COLO829 (cell line): Measurements from ENCODE around the gene ENTPD2.
"Not testable (repeated sequence)": the region's sequence is repeated elsewhere in the genome, so short reads cannot be mapped to it uniquely, and the experiment has no call there.

ENCODE experiments used
- DNase-seq: peaks from one replicate; pipeline ENCODE4 v3.0.0; 2012; ENCODE audit warnings: low spot score

ENTPD2 gene

DNA sequence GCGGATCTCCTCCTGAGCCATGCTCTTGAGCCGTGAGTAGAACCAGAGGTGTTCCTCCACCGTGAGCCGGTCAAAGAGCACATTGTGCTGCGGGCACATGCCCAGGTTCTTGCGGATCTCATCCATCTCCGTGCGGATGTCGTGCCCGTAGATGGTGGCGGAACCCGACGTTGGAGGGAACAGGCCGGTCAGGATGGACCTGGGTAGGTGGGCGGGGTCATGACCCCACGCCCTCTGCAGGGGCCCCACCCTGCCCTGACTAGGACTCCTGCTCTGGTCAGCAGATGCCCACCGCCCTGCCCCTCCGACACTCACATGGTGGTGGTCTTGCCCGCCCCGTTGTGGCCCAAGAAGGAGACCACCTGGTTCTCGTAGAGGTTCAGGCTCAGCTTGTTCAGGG lies 37.9 kb downstream of the ENTPD2 start:
- DNase-seq = no peak

GRCh38 chr9:137015540-137015930 lies 38.3 kb downstream of the ENTPD2 start:
- DNase-seq = no peak

DNA sequence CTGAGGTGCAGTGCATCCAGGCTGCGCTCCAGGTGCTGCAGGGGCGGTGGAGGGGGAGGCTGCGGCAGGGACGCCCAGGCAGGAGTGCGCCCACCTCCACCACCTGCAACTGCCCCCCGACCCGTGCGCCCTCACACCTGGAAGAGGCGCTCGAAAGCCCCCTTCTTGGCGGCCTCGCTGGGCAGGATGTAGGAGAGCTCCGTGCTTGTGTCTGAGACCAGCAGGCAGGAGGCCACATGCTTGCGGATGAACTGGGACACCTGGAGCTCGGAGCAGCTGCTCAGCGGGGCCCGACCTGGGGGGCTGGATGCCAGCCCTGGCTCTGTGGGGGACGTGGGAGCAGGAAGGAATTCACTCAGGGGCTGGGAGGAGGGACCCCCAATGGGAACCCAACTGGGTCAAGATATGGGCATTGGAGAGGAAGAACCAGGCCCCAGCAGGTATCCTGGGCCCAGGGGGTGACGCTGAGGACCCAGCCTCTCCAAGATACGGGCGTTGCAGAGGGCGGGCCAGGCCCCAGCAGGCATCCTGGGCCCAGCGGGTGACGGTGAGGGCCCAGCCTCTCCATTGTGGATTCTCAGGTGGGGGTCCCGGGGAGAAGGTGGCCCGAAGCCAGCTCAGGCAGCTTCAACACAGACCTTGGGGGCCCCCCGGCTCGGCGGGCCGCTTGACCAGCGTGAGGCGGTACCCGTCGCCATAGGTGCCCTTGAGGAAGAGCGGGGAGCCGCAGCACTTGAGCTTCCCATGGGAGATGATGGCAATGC lies 38.9 kb downstream of the ENTPD2 start:
- DNase-seq = no peak

DNA sequence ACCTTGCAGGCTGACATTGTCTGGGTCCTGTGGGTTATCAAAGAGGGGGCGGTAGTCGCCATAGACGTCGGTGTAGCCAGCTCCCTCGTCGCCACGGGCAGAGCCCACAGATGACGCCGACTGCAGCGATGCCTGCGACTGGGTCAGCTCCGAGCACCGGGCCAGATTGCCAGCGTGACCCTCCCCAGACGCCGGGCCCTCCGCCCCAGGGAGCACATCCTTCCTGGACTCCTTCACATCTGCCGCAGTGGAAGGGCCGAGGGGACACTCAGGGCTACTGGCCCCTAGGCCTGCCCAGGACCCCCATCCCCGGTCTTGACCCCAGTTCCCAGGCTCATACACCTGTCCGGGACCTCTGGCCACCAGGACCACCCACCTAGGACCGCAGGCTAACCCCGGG lies 39.7 kb downstream of the ENTPD2 start:
- DNase-seq = no peak

DNA sequence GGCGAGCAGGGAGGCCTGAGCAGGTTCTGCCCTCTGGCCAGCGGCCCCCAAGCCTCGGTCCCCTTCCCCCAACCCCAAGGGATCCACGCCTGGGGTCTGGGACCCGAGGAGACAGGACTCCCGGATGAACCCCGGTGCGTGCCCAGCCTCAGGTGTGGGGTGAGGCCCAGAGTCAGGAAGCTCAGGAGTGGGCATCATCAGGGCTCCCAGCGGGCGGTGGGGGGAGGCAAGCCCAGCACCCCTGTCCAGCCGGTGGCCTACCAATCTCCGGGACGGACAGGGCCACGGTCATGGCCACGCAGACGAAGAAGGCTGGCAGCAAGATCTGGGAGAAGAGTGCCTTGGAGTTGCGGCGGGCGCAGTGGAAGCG lies 40.3 kb downstream of the ENTPD2 start:
- DNase-seq = no peak

DNA sequence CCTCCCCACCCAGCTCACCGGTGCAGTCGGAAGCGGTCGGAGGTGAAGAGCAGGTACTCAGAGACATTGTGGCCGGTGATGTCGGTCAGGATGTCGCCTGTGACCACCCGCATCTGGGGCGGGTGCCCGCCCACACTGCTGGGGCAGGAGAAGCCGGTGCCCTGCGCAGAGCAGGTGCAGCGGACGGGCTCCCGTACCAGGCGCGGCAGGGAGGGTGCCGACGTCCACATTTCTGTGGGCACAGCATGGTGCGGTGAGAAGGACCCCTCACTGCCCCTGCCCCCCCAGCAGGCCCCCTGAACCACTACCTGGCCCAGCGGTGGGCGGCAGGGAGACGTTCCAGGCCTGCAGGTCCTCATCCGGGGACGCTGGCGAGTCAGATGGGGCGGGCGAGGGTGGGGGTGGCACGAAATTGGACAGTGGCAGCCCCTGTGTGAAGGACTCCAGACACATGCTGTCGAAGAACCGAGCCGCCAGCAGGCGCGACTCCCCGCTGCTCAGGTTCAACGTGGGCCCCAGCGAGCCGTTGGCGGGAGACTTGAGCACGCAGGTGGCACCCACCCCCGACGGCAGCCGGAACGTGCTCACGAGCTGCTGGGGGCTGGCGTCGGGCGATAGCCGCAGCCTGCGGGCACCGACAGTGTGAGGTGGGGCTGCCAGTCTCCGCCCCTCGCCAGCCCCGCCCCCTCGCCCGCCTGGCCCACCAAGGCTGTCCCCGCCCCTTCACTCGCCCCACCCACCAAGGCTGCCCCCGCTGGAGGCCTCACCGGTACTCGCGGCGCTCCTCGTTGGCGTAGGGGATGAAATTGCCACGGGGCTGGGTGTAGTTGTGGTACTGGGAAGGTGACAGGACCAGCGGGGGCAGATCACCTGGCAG lies 40.9 kb downstream of the ENTPD2 start:
- DNase-seq = no peak

DNA sequence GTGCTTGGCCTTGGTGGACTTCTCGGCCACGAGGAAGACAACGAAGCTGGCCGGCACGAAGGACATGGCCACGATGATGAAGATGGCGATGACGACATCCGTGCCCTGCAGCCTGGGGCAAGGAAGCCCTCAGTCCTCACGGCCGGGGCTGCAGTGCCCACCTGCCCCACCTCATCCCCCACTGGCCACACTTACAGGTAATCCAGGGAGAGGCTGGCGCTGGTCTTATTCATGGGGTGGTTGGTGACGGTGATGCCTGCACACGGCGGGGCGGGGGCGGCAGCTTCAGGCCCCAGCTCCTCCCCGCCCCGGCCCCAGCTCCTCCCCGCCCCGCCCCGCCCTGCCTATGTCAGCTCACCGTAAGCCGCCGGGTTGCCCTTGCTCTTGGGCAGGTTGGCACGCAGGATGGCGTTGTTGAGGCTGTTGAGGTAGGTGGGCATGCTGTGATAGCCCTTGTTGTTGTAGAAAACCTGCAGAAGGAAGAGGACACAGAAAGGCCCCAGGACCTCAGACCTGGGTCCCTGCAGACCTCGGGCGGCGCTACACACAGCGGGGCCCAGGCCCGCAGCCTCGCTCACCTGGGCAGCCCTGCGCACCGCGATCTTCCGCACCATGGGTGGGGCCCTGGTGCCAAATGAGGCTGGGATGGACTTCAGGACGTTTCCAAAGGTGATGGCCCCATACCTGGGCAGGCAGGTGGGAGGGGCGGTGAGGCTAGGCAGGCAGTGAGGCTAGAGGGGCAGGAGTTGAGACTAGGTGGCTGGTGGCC lies 41.8 kb downstream of the ENTPD2 start:
- no peak for DNase-seq

GRCh38 chr9:137011156-137011555 lies 42.7 kb downstream of the ENTPD2 start:
- no peak for DNase-seq

- no peak for DNase-seq
These were observed 43.7 kb downstream of the ENTPD2 start for GRCh38 chr9:137009938-137010732.

DNA sequence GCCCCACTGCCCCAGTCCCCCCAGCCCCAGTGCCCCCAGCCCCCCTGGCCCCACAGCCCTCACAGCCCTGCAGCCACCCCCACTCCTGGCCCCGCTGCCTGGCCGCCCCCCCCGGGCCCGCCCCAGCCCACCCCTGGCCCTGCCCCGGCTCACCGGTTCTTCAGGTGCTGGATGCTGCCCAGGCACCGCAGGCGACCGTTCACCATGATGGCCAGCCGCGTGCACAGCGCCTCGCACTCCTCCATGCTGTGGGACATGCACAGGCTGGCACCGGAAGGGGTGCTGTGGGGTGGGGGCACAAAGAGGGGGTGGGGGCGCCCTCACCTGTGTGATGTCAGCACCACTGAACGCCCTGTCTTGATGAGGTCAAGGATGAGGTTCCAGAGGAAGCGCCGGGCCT lies 44.6 kb downstream of the ENTPD2 start:
- DNase-seq = no peak

- no peak for DNase-seq
These were observed 45.5 kb downstream of the ENTPD2 start for GRCh38 chr9:137008312-137008711.

- no peak for DNase-seq
These were observed 46.0 kb downstream of the ENTPD2 start for GRCh38 chr9:137007816-137008270.

- no peak for DNase-seq
These were observed 46.6 kb downstream of the ENTPD2 start for GRCh38 chr9:137007108-137007815.

GRCh38 chr9:137006116-137007003 lies 47.5 kb downstream of the ENTPD2 start:
- no peak for DNase-seq

GRCh38 chr9:137004285-137004684 lies 49.6 kb downstream of the ENTPD2 start:
- DNase-seq = not testable (repeated sequence)

- DNase-seq = no peak
These were observed 51.2 kb downstream of the ENTPD2 start for GRCh38 chr9:137002646-137003041.

DNA sequence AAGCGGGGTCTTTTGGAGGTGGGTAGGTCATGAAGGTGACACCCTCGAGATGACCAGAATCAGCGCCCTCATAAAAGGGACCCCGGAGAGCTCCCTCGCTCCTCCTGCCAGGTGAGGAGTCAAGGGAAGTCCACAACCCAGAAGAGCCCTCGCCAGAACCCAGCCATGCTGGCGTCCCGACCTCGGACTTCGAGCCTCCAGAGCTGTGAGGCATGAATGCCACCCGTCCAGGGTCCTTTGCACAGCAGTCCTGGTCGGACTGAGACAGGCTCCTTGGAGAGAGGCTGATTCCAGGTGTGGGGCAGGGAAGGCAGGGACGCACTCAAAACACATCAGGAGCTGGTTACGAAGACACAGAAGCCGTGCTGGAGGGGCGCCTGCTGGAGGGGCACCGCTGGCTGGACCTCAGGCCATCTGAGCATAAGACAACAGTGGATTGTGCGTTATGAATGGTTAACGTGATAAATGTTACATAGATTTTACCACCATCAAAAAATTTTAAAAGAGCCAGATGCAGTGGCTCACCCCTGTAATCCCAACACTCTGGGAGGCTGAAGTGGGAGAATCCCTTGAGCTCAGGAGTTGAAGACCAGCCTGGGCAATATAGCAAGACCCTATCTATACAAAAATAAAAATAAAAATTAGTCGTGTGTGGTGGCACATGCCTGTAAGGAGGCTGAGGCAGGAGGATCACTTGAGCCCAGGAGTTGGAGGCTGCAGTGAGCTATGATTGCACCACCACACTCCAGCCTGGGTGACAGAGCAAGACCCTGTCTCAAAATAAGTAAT lies 51.8 kb downstream of the ENTPD2 start:
- no peak for DNase-seq

- DNase-seq = no peak
These were observed 53.5 kb downstream of the ENTPD2 start for GRCh38 chr9:137000177-137000930.
